Esophagus squamous epithelium (tissue), 4 donors: ENCODE measurements around the gene GAB3.

Source experiments
- CTCF ChIP-seq, 6 experiments: fragments of 450-650 bp in 4 of 6; fragments of 200-600 bp in 2 of 6; sonication (generic) in 2 of 6; IDR thresholded peaks; one replicate each; pipeline ENCODE4 v1.5.1; 2016 to 2019; ENCODE audit warnings: antibody characterized with exemption in 6 of 6, mild to moderate bottlenecking in 4 of 6, moderate library complexity in 4 of 6
- POLR2A ChIP-seq, 4 donors: fragments of 450-650 bp; IDR thresholded peaks; one replicate each; pipeline ENCODE4 v1.6.1; 2017; ENCODE audit warnings: antibody characterized with exemption in 4 of 4, mild to moderate bottlenecking in 4 of 4, moderate library complexity in 3 of 4

GRCh38 chrX:154799556-154800348, 48.9 kb upstream of the GAB3 start:
- TF ChIP-seq CTCF (IDR thresholded peaks at IDR 0.05): no peak
- no peak for TF ChIP-seq POLR2A (IDR thresholded peaks at IDR 0.05)
